HG03103 (cell line): ENCODE data around the gene ARHGAP15.
A peak's percentile ranks its signal among the peaks of the same experiment; 100 is the strongest.
"Not testable (repeated sequence)": the region's sequence is repeated elsewhere in the genome, so short reads cannot be mapped to it uniquely, and the experiment has no call there.

Experiments used
- ATAC-seq: cut with Tn5 transposase; IDR thresholded peaks from one replicate; pipeline ENCODE4 v1.9.1; 2021; ENCODE audit warnings: low read depth; ENCODE audit not compliant: unreplicated experiment

Gene ARHGAP15

DNA sequence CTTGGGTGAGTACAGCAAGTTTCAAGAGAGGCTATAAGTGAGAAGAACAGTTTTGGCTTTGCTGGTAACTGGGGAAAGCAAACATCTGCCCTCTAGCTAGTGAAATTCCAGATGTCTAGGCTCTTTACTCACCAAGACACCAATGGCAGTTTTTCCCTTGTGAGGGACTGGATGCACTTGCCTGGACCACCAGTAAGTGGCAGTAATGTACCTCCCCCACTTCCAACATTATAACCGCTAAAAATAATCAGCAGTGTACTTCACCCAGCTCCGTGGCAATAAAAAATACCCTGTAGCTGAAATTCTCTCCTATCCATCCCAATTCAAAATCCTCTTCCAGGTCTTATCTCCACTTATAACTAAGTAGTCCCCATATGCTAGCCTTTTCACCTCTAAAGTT lies 383.9 kb downstream of the ARHGAP15 start:
- ATAC-seq: peak; percentile 71

DNA sequence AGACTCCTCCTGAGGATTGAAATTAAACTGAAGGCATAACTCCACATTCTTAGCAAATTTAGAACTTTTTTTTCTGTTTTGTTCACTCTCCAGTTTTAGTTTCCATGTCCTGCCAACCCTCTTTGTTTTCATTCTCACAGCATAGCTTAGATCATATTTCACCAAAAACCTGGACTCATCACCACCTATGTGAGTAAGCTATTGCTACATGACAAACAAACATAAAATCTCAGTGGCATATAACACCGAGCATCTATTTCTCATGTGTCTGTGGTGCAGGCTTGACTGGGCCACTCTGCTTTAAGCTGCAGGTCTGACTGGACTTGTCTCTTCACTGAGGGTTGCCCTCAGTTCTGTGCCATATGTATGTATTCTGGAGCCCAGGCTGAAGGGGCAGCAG lies 385.2 kb downstream of the ARHGAP15 start:
- no peak for ATAC-seq

GRCh38 chr2:143515318-143515717 lies 386.1 kb downstream of the ARHGAP15 start:
- no peak for ATAC-seq

DNA sequence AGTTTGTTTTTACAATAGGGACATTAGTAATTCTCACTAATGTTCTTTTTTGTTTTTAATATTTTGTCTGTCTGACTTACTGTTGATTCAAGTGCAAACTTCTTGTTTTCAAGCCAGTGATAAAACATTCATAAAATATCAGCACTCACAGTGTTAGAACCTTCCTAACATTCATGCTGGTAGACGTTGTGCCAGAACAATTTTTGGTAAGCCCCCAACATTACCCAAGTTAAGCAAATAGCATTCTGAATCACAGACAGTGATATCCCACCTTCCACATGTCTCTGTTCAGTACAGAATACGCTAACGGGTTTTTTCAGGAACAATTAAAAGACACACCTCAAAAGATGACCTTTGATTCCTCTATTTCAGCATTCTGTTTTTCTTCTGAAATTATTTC lies 390.3 kb downstream of the ARHGAP15 start:
- no peak for ATAC-seq

GRCh38 chr2:143521396-143521795 lies 392.2 kb downstream of the ARHGAP15 start:
- ATAC-seq: no peak

DNA sequence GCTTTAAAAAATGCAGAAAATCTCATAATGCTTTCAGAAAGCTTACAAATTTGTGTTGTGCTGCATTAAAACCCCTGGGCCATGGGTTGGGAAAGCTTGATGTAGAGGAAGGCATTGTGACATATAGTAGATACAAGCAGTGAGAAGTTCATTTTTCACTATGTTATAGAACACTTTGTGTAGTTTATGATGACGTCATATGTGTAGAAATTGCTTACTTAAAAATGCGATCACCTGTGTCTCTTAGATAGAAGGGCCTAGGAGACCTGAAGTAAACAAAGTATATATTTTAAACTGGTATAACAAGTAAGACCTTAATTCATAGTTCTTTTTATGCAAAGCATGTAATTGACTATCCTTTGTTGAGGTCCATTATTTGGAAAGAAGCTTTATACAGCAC lies 393.5 kb downstream of the ARHGAP15 start:
- no peak for ATAC-seq

DNA sequence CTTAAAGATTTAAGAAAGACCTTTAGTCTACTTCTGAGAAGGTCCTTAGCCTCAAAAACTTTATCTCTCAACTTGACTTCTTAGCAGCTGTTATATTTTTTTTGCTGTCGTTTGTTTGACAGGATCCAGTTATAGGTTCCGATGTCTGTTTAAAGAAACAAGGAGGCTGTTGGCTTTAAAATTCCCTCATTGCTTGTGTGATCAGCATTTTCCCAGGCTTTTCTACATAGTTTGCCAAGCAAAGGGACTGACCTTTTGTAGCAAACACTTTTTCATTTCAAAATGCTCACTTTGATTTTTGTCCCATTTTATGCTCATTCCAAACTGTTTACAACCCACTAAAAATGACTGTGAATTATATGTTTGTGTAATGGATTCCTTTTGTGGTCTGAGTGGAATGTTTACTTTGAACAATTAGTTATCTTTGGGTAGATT lies 394.9 kb downstream of the ARHGAP15 start:
- ATAC-seq: no peak

- ATAC-seq: no peak
Measured at GRCh38 chr2:143524559-143525401, 395.6 kb downstream of the ARHGAP15 start.

DNA sequence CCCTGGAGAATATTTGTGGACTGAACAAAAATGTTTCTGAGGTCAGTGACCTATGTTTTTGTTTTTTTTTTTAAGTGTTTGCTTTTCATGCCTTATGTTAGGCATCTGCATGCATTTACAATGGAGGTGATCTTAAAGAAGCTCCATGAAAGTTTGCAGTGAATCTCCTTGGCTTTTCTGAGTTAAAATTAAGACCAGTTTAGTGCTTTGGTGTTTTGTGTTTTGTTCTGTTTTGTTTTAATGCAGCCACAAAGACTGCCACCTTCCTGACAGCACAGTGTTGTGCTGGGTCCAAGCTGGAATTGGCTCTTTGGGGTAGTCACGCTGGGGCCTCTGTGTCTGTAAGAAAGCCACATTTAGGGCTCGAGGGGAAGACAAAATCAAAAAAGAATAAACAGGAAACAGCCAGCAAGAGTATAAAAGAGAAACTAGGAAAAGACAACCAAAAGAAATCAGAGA lies 396.2 kb downstream of the ARHGAP15 start:
- no peak for ATAC-seq

DNA sequence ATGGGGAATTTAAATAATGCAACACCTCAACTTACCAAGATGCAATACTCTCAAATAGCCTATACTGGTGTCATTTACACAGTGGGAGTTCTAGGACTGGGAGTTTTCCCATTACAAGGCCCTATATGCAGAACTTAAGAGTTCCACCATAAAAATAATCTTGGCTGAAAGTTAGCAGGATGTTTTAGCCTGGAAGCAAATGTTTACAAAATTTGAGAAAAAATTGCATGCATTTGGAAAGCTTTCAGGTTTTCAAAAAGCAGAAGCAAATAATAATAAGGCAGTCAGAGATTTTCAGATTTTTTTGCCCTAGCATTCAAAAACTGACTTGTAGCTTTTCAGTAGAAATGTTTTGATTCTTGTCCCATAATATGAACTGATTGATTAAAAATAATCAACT lies 397.3 kb downstream of the ARHGAP15 start:
- ATAC-seq: no peak

DNA sequence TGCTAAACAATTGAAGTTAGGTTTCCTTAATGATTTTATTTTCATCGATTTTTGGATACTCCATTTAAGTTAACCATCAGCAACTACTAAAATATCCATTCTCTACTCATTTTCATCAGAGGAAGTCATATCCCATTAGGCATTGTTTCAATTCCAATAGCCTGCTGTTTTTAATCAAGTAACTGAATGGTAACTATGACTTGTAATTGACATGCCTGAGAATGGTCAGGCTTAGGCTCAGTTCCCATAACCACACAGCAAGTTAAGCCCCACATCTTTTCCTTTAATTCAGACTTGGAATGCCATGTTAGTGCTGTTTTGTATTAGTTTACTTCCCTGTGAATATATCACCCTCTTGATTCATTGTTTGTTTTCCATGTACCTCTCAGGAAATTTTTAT lies 398.8 kb downstream of the ARHGAP15 start:
- no peak for ATAC-seq

- ATAC-seq: no peak
Measured at GRCh38 chr2:143529118-143529720, 400.0 kb downstream of the ARHGAP15 start.

- no peak for ATAC-seq
Measured at GRCh38 chr2:143530758-143531157, 401.5 kb downstream of the ARHGAP15 start.

DNA sequence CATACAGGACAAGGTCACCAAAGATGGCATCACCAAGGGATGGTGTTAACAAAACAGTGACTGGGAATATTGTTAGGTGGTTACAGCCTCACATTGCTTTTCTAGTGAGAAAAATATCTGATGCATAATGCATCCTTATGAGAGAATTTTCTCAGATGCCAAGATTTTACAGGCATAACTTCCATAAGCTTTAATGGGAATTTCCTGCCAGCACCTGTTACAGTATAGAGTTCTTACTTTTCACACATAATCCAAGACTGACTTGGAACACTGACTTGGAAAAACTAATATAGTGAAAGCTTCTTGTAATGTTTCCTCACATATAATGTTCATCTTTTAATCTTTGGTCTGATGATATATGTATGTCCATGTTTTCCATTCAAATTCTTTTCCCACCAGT lies 402.8 kb downstream of the ARHGAP15 start:
- ATAC-seq: no peak

- ATAC-seq: no peak
Measured at GRCh38 chr2:143533846-143534245, 404.6 kb downstream of the ARHGAP15 start.

GRCh38 chr2:143535802-143536201 lies 406.6 kb downstream of the ARHGAP15 start:
- ATAC-seq: no peak

GRCh38 chr2:143541899-143542298 lies 412.7 kb downstream of the ARHGAP15 start:
- not testable (repeated sequence) for ATAC-seq

- ATAC-seq: no peak
Measured at GRCh38 chr2:143545059-143545948, 416.1 kb downstream of the ARHGAP15 start.

DNA sequence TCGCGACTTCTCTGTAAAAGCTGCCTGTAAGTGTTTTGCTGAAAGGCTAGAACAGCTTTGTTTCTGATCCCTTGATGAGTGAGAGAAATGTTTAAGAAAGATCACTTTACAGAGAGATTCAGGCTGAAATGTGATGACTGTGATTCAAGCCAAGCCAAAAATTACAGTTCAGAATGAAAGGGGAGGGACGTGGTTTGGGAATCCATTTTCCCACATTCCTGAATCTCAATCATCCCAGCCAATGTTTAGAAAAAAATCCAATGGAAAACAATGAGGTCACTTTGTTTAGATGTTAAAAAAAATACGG lies 416.7 kb downstream of the ARHGAP15 start:
- ATAC-seq: no peak

DNA sequence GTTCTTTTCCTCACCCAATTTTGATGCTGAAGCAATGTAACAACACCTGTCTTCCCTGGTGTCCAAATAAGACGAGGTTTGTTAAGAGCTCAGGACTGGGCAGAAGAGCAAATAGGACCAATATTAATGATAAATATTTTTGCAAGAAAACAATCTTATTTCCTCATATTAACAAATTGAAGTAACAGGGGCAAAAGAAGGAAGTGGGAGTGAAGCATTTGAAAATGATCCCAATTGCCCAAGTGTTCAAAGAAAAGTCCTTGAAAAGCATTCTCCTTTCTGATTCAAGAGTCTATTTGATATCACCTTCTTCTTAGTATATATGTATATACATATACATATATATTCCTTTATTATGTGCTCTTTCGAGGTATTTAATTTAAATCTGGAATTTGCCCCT lies 418.8 kb downstream of the ARHGAP15 start:
- no peak for ATAC-seq

GRCh38 chr2:143550500-143550899 lies 421.3 kb downstream of the ARHGAP15 start:
- no peak for ATAC-seq
